Body of pancreas (tissue), 4 donors: Measurements from ENCODE around the gene KRT83.

Source experiments
- CTCF ChIP-seq, 7 experiments: fragments of 450-650 bp in 4 of 7; fragments of 200-600 bp in 3 of 7; sonication (generic) in 3 of 7; IDR thresholded peaks; one replicate each; pipeline ENCODE4 v1.5.1; 2016 to 2019; ENCODE audit warnings: antibody characterized with exemption in 7 of 7
- POLR2A ChIP-seq, 3 donors: fragments of 450-650 bp; IDR thresholded peaks; one replicate each; pipeline ENCODE4 v1.6.1; 2016; ENCODE audit warnings: antibody characterized with exemption in 3 of 3, mild to moderate bottlenecking in 2 of 3

GRCh38 chr12:52347551-52348510 is 26.6 kb upstream of the KRT83 start:
- TF ChIP-seq CTCF (IDR thresholded peaks at IDR 0.05) (no peak), POLR2A (IDR thresholded peaks at IDR 0.05) (no peak)
